Skeletal muscle tissue (tissue), 4 donors: ENCODE results near the gene FOXE3. TPM values are rescaled to one million over a fixed set of nuclear protein-coding genes. Genes with fewer than 3 reads are reported as not detected.
"Not testable (repeated sequence)": the region's sequence is repeated elsewhere in the genome, so short reads cannot be mapped to it uniquely, and the experiment has no call there.

Source experiments
- H3K27ac ChIP-seq: one replicate; pipeline ENCODE4 v1.7.0; 2013; ENCODE audit warnings: mild to moderate bottlenecking, low read depth, low read length, inconsistent platforms
- H3K27me3 ChIP-seq, 3 donors: one replicate each; pipeline ENCODE4 v1.7.0; 2013; ENCODE audit warnings: low read length in 3 of 3; ENCODE audit not compliant: control insufficient read depth in 3 of 3, insufficient read depth in 3 of 3
- H3K36me3 ChIP-seq, 3 donors: one replicate each; pipeline ENCODE4 v1.7.0; 2013; ENCODE audit warnings: low read length in 3 of 3; ENCODE audit not compliant: control insufficient read depth in 3 of 3, insufficient read depth in 3 of 3
- H3K4me1 ChIP-seq, 3 donors: one replicate each; pipeline ENCODE4 v1.7.0; 2013; ENCODE audit warnings: low read length in 3 of 3, mild to moderate bottlenecking in 3 of 3; ENCODE audit not compliant: control insufficient read depth in 3 of 3, insufficient read depth in 3 of 3
- H3K4me3 ChIP-seq, 3 donors: one replicate each; pipeline ENCODE4 v1.7.0; 2013; ENCODE audit warnings: low read length in 3 of 3
- H3K9ac ChIP-seq, 3 donors: one replicate each; pipeline ENCODE4 v1.7.0; 2013; ENCODE audit warnings: low read length in 3 of 3, mild to moderate bottlenecking in 3 of 3, moderate library complexity in 2 of 3, low read depth in 1 of 3
- H3K9me3 ChIP-seq, 3 donors: one replicate each; pipeline ENCODE4 v1.7.0; 2013; ENCODE audit warnings: low read length in 3 of 3; ENCODE audit not compliant: control insufficient read depth in 3 of 3
- total RNA-seq: library from RNA; depleted of rRNA; stranded (reverse); fragments of >200 nt; gene quantifications from one replicate; pipeline ENCODE4 v1.2.3, GENCODE V29; 2014
- donor health status: Osteomylitis.

Gene FOXE3
- total RNA-seq, 1 donor from 2014 or later = not detected

DNA sequence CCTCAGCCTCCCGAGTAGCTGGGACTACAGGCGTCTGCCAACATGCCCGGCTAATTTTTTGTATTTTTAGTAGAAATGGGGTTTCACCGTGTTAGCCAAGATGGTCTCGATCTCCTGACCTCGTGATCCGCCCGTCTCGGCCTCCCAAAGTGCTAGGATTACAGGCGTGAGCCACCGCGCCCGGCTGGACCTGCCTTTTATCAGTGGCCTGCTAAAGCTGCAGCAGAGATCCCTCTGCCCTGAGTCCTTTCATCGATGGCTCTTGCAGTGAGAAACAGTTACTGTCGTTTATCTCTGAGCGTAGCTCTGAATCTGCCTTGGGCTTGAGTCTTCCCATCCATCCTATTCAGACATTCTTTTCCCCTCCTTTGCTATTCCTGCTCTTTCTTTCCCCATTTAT is 41.5 kb downstream of the FOXE3 start:
- not testable (repeated sequence) for H3K4me3 ChIP-seq, H3K4me1 ChIP-seq, H3K36me3 ChIP-seq, H3K9me3 ChIP-seq, H3K9ac ChIP-seq, H3K27ac ChIP-seq
- peaks cover 33 to 43% (median 40%) of the 10 kb centered on the region in 3 donors for H3K27me3 ChIP-seq

DNA sequence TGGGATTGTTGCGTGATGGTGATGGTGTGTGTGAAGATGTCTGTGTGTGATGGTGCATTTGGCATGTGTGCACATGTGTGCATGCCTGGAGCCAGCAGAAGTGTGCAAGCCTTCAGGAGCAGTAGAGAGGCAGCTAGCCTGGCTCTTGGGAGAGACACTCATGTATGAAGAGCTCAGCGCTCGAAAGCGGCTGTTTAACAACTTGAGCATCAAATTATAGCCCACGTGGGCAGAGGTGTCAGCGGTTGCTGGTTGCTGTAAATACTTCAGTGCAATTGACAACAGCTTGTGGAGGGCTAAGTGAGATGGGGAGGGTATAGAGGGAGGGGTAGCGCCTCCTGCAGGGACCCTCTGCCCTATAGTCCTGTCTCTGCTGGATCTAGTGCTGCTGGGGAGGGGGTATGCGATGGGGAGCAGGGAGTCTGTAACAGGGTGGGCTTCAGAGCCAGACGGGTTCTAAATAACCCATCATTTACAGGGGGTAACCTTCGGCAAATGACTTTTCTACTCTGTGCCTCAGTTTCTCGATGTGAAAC is 43.2 kb downstream of the FOXE3 start:
- H3K4me1 ChIP-seq = no peaks in the 10 kb centered on the region
- no peak overlapping the region for H3K9ac ChIP-seq
- H3K27me3 ChIP-seq = peaks cover 41 to 45% (median 43%) of the 10 kb centered on the region in 3 donors
- H3K27ac ChIP-seq = no peak overlapping the region
- no peak overlapping the region for H3K4me3 ChIP-seq
- no peaks in the 10 kb centered on the region for H3K9me3 ChIP-seq
- H3K36me3 ChIP-seq = no peaks in the 10 kb centered on the region

DNA sequence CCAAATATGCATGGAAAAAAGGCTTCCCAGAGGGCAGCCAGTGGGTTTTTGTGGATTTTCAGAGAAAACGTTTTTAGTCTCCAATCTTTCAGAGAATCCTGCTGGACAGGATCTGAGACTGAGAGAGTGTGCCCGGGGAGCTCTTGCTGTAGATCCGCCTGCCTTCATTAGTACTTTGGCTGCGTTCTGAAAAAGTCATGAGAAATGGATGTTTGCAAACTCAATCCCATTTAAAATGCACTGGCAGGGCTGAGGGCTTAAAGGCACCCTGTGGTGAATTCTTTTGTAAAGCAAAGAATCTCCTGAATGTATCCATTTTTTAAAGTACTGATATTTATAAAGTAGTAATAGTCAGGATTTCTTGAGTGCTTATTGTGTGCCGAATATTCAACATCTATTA is 44.0 kb downstream of the FOXE3 start:
- no peaks in the 10 kb centered on the region for H3K36me3 ChIP-seq
- no peaks in the 10 kb centered on the region for H3K9me3 ChIP-seq
- H3K9ac ChIP-seq = no peak overlapping the region
- H3K27me3 ChIP-seq = peaks cover 41 to 45% (median 41%) of the 10 kb centered on the region in 3 donors
- H3K27ac ChIP-seq = no peak overlapping the region
- no peaks in the 10 kb centered on the region for H3K4me1 ChIP-seq
- H3K4me3 ChIP-seq = no peak overlapping the region

DNA sequence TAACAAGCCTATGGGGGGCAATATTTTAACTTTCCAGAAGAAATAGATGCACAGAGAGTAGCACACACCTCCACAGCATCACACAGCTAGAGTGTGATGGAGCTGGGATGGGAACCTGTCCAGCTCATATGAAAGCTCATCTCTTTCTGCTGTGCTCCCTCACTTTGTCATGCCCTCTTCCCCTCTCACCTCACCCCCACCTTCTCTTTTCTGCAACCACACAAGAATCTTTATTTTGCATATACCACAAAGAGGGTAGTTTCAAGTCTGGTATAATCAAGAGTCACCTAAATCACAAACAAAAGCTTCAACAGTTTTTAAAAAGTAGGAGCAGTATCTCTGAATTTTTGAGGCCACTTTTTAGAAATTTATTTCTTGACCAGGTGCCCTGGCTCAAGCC is 44.4 kb downstream of the FOXE3 start:
- H3K4me1 ChIP-seq = no peaks in the 10 kb centered on the region
- no peak overlapping the region for H3K27ac ChIP-seq
- no peaks in the 10 kb centered on the region for H3K36me3 ChIP-seq
- H3K9ac ChIP-seq = no peak overlapping the region
- H3K9me3 ChIP-seq = no peaks in the 10 kb centered on the region
- peaks cover 39 to 45% (median 41%) of the 10 kb centered on the region in 3 donors for H3K27me3 ChIP-seq
- H3K4me3 ChIP-seq = no peak overlapping the region

DNA sequence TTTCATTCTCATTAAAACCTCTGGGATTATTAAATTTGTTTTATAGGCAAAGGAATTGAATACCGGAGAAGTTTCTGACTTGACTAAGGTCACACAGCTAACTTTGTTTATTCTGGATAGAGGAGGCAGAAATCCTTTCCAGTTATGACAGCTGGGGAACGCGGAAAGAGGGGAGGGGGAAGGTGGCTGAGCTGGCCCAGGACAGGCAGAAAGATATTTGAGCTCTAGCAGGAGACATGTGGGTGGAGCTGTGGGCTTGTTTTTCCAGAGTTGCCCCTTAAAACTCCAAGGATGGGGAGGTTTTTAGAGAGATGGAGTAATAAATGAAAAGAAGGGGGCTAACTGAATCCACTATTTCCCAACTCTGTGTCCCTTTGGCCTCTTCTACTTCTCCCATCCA is 49.5 kb downstream of the FOXE3 start:
- Histone ChIP-seq H3K9me3 (no peaks in the 10 kb centered on the region), H3K4me3 (no peak overlapping the region), H3K9ac (no peak overlapping the region), H3K36me3 (no peaks in the 10 kb centered on the region), H3K27me3 (peaks cover 22 to 44% (median 30%) of the 10 kb centered on the region in 3 donors), H3K4me1 (peaks cover 0 to 3% (median 0%) of the 10 kb centered on the region in 3 donors), H3K27ac (no peak overlapping the region)

Other genes starting within 250 kb of the FOXE3 start
- gene PDZK1IP1, start 226.2 kb upstream of the FOXE3 start, total RNA-seq = not detected
- 3.1 TPM for gene TAL1, start 184.1 kb upstream of the FOXE3 start, total RNA-seq
- gene STIL, start 102.1 kb upstream of the FOXE3 start, total RNA-seq = 4.7 TPM
- gene CMPK1, start 82.5 kb upstream of the FOXE3 start, total RNA-seq = 48.5 TPM
- under 0.01 TPM for gene FOXD2, start 21.8 kb downstream of the FOXE3 start, total RNA-seq